WTC11 (cell line): ENCODE results near the gene EMX2. TPM values are rescaled to one million over a fixed set of nuclear protein-coding genes. Genes with fewer than 3 reads are reported as not detected.
"Not testable (repeated sequence)": the region's sequence is repeated elsewhere in the genome, so short reads cannot be mapped to it uniquely, and the experiment has no call there.

Experiments
- ATAC-seq: fragments of 200-7000 bp; cut with Tn5 transposase; 2 replicates; pipeline ENCODE4 v1.10.0; 2021; ENCODE audit warnings: mild to moderate bottlenecking, moderate library complexity
- CTCF ChIA-PET: fragments of 300-600 bp; sonication (Branson Sonifier 250); formaldehyde crosslinking; loops from one replicate; lab custom pipeline; 2021; ENCODE audit warnings: antibody characterized with exemption; lab: Charles Lee
- POLR2A ChIA-PET: fragments of 350-600 bp; sonication (Branson Sonifier 250); formaldehyde crosslinking; loops from one replicate; lab custom pipeline; 2021; ENCODE audit warnings: antibody characterized with exemption; lab: Charles Lee
- DNase-seq: peaks from one replicate; pipeline ENCODE4 v3.0.0; 2021; ENCODE audit warnings: low spot score
- H3K27ac Mint-ChIP-seq: 2 replicates; pipeline ENCODE4 v1.8.0; 2021; ENCODE audit warnings: mixed read lengths
- H3K27me3 Mint-ChIP-seq: 2 replicates; pipeline ENCODE4 v1.8.0; 2021; ENCODE audit warnings: low read depth, mild to moderate bottlenecking, moderate library complexity, mixed read lengths
- H3K36me3 Mint-ChIP-seq: 2 replicates; pipeline ENCODE4 v1.8.0; 2021; ENCODE audit warnings: mixed read lengths
- H3K4me1 Mint-ChIP-seq: 2 replicates; pipeline ENCODE4 v1.8.0; 2022; ENCODE audit warnings: mixed read lengths
- H3K4me3 Mint-ChIP-seq: 2 replicates; pipeline ENCODE4 v1.8.0; 2021; ENCODE audit warnings: mild to moderate bottlenecking, moderate library complexity, mixed read lengths
- H3K9me3 Mint-ChIP-seq: 2 replicates; pipeline ENCODE4 v1.8.0; 2021; ENCODE audit warnings: mixed read lengths
- CBFB ChIP-seq: sonication (generic); formaldehyde crosslinking; IDR thresholded peaks from 2 replicates; pipeline ENCODE4 v1.8.1; 2022; ENCODE audit warnings: mild to moderate bottlenecking, low read depth, missing genetic modification reagents
- CREM ChIP-seq: sonication (generic); formaldehyde crosslinking; IDR thresholded peaks from 2 replicates; pipeline ENCODE4 v1.8.1; 2022; ENCODE audit warnings: mild to moderate bottlenecking, missing genetic modification reagents, moderate library complexity
- CTCF ChIP-seq: fragments of 200-600 bp; IDR thresholded peaks from 2 replicates; pipeline ENCODE4 v1.8.0; 2022; ENCODE audit warnings: antibody characterized with exemption
- E2F1 ChIP-seq: sonication (generic); formaldehyde crosslinking; IDR thresholded peaks from 2 replicates; pipeline ENCODE4 v1.8.0; 2022; ENCODE audit warnings: mild to moderate bottlenecking, missing genetic modification reagents
- FOXJ3 ChIP-seq: sonication (generic); formaldehyde crosslinking; IDR thresholded peaks from 2 replicates; pipeline ENCODE4 v1.9.0; 2021; ENCODE audit warnings: missing genetic modification reagents, mild to moderate bottlenecking, borderline replicate concordance
- GABPB1 ChIP-seq: sonication (generic); formaldehyde crosslinking; IDR thresholded peaks from 2 replicates; pipeline ENCODE4 v1.8.1; 2023; ENCODE audit warnings: mild to moderate bottlenecking, missing genetic modification reagents
- GRHL2 ChIP-seq: fragments of 250-450 bp; sonication (Bioruptor Pico); IDR thresholded peaks from 2 replicates; pipeline ENCODE4 v1.8.0; 2022; ENCODE audit warnings: mild to moderate bottlenecking, moderate library complexity; ENCODE audit not compliant: insufficient replicate concordance, severe bottlenecking
- HMGXB4 ChIP-seq: sonication (generic); formaldehyde crosslinking; IDR thresholded peaks from 2 replicates; pipeline ENCODE4 v1.8.1; 2023; ENCODE audit warnings: mild to moderate bottlenecking, moderate library complexity, missing genetic modification reagents
- NFATC4 ChIP-seq: fragments of 250-450 bp; sonication (Bioruptor Pico); IDR thresholded peaks from 2 replicates; pipeline ENCODE4 v1.9.0; 2021; ENCODE audit warnings: mild to moderate bottlenecking
- NR3C1 ChIP-seq: sonication (generic); formaldehyde crosslinking; conservative IDR thresholded peaks from 2 replicates; pipeline ENCODE4 v1.8.1; 2023; ENCODE audit warnings: low read depth, mild to moderate bottlenecking, missing genetic modification reagents
- RELA ChIP-seq: sonication (generic); formaldehyde crosslinking; IDR thresholded peaks from 2 replicates; pipeline ENCODE4 v1.8.1; 2022; ENCODE audit warnings: missing genetic modification reagents, mild to moderate bottlenecking, borderline replicate concordance
- SMAD3 ChIP-seq: sonication (generic); formaldehyde crosslinking; IDR thresholded peaks from 2 replicates; pipeline ENCODE4 v1.8.0; 2022; ENCODE audit warnings: missing genetic modification reagents, mild to moderate bottlenecking, borderline replicate concordance
- SOX15 ChIP-seq: fragments of 250-450 bp; sonication (Bioruptor Pico); IDR thresholded peaks from 2 replicates; pipeline ENCODE4 v1.9.0; 2021; ENCODE audit warnings: mild to moderate bottlenecking
- ZBTB43 ChIP-seq: sonication (generic); formaldehyde crosslinking; IDR thresholded peaks from 2 replicates; pipeline ENCODE4 v1.8.1; 2023; ENCODE audit warnings: mild to moderate bottlenecking, missing genetic modification reagents
- ZNF232 ChIP-seq: sonication (generic); formaldehyde crosslinking; IDR thresholded peaks from 2 replicates; pipeline ENCODE4 v1.8.0; 2022; ENCODE audit warnings: mild to moderate bottlenecking, missing genetic modification reagents
- ZNF396 ChIP-seq: fragments of 250-450 bp; sonication (Bioruptor Pico); IDR thresholded peaks from 2 replicates; pipeline ENCODE4 v1.8.0; 2021; ENCODE audit warnings: mild to moderate bottlenecking, moderate library complexity, borderline replicate concordance
- ZNF425 ChIP-seq: fragments of 250-450 bp; sonication (Bioruptor Pico); conservative IDR thresholded peaks from 2 replicates; pipeline ENCODE4 v1.9.0; 2021; ENCODE audit warnings: mild to moderate bottlenecking
- ZNF532 ChIP-seq: fragments of 250-450 bp; sonication (Bioruptor Pico); IDR thresholded peaks from 2 replicates; pipeline ENCODE4 v1.9.0; 2021; ENCODE audit warnings: mild to moderate bottlenecking, borderline replicate concordance
- total RNA-seq: library from RNA; stranded (reverse); gene quantifications from 3 replicates; pipeline ENCODE4 v1.2.3, GENCODE V29; 2021

EMX2 gene
- total RNA-seq, 1 experiment from 2014 or later, result not detected

GRCh38 chr10:117503244-117504205, 39.0 kb upstream of the EMX2 start (continued):
- TF ChIP-seq ZNF532, result no peak
- no peak for TF ChIP-seq CTCF
- no peak for TF ChIP-seq ZNF232 (CRISPR knock-in tag)
- TF ChIP-seq FOXJ3 (CRISPR knock-in tag), result no peak
- TF ChIP-seq SOX15 (CRISPR knock-in tag), result no peak
- no peak for TF ChIP-seq ZNF425 (CRISPR knock-in tag)
- no peak for TF ChIP-seq GRHL2 (CRISPR knock-in tag)

- no peaks in the 10 kb centered on the region for H3K36me3 Mint-ChIP-seq
- H3K4me1 Mint-ChIP-seq, result peaks cover 8% of the 10 kb centered on the region
- no peaks in the 10 kb centered on the region for H3K27me3 Mint-ChIP-seq
- DNase-seq, result no peak
- ChIA-PET POLR2A (no interaction called here), CTCF (interaction anchor here (1.2 kb wide), 1 partner anchor 61 kb away, joined by 4 read pairs; no protein-coding TSS in a partner anchor)
- H3K4me3 Mint-ChIP-seq, result no peak overlapping the region
- no peaks in the 10 kb centered on the region for H3K9me3 Mint-ChIP-seq
- no peak overlapping the region for H3K27ac Mint-ChIP-seq
- no peak for ATAC-seq
- TF ChIP-seq E2F1, result no peak
- TF ChIP-seq RELA (CRISPR knock-in tag), result no peak
- TF ChIP-seq GABPB1 (CRISPR knock-in tag), result no peak
- no peak for TF ChIP-seq ZNF396
- TF ChIP-seq ZBTB43, result no peak
- TF ChIP-seq CBFB (CRISPR knock-in tag), result no peak
- no peak for TF ChIP-seq CREM
- TF ChIP-seq SOX15 (CRISPR knock-in tag), result no peak
- TF ChIP-seq HMGXB4, result no peak
- TF ChIP-seq NFATC4 (CRISPR knock-in tag), result no peak
- no peak for TF ChIP-seq SMAD3 (CRISPR knock-in tag)
- no peak for TF ChIP-seq NR3C1 (CRISPR knock-in tag)
These were observed 38.0 kb upstream of the EMX2 start for GRCh38 chr10:117504562-117504961.

GRCh38 chr10:117507081-117507480, 35.5 kb upstream of the EMX2 start:
- H3K27me3 Mint-ChIP-seq, H3K9me3 Mint-ChIP-seq, H3K4me3 Mint-ChIP-seq, POLR2A ChIA-PET, H3K27ac Mint-ChIP-seq, CTCF ChIA-PET, DNase-seq, H3K36me3 Mint-ChIP-seq, H3K4me1 Mint-ChIP-seq, ATAC-seq: not testable (repeated sequence)
